Fibroblast of peridontal ligament (primary cell): Measurements from ENCODE around the gene DGUOK.

Source experiments
- DNase-seq: peaks from one replicate; pipeline ENCODE4 v3.0.0-alpha.2; 2010; ENCODE audit errors: extremely low read depth

Gene DGUOK

DNA sequence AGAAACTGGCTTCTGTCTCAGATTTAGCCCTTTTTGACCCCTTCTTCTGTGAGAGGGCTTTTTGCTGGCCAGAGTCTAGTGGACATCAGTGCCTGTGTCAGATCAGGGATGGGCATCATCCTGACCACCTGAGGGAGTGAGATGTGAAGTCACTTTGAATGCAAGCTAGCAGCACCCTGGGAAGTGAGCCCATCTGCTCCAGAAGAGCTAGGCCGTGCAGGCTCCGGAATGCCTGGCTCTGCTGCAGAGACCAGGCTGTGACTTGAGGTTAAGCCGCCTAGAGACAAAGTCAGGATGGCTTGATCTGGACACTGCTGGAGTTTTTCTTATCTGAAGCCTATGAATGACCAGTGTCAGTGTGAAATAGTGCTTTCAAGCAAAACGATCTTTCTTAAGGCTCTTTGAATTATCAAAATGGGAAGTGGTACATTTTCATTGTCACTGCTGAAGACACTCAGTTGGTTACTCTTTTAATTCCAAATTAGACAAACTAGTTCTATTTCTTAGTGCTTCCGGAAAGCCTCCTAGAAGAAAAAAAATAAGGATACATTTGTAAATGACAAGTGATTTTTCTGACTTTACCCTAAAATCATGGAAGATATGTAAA lies 20.8 kb downstream of the DGUOK start:
- DNase-seq: no peak

- DNase-seq: no peak
Measured at GRCh38 chr2:73949802-73950201, 23.1 kb downstream of the DGUOK start.

DNA sequence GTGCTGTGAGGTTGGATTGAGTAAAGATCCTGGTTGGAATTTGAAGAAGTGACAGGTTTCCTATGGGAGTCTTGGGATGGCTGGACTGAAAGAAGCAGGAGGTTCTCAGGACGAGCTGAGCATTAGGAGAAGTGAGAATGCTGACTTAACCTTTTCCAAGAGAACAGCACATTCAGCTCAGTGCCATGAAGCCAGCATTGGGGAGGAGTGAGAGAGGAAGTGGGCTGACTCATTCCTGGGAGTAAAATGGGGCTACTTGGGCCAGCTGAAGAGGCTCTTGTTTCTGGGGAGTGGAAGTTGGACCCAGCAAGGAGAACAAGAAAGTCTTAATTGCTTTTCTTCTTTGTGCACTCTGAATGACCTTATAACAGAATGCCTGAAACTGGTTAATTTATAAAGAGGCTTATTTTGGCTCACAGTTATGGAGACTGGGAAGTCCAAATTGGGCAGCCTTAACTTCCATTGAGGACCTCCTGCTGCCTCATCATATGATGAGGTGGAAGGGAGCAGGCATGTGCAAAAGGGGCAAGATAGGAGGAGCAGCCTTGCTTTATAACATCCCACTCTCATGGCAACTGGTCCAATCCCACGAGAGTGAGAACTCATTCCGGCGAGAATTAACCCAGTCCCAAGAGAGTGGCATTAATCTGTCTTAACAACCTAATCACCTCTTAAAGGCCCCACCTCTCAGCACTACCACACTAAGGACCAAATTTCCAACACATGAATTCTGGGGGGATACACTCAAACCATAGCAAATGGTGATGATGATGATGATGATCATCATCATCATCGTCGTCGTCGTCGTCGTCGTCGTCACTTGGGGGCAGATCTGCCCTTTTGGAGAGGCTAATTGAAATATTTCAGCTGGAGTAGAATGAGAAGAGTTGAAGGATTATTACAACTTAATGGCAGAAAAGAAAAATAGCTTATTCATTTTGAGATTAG lies 26.1 kb downstream of the DGUOK start:
- DNase-seq: peak; percentile 50

GRCh38 chr2:73956218-73956865 lies 29.7 kb downstream of the DGUOK start:
- DNase-seq: no peak

DNA sequence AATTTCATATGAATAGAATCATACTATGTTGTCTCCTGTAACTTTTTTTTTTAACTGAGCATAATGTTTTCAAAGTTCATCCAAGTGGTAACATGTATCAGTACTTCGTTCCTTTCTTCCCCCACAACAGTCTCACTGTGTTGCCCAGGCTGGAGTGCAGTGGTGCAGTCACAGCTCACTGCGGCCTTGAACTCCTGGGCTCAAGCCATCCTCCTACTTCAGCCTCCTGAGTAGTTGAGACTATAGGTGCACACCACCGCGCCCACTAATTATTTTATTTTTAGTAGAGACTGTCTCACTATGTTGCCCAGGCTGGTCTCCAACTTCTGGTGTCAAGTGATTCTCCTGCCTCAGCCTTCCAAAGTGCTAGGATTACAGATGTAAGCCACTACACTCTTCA lies 34.6 kb downstream of the DGUOK start:
- no peak for DNase-seq

DNA sequence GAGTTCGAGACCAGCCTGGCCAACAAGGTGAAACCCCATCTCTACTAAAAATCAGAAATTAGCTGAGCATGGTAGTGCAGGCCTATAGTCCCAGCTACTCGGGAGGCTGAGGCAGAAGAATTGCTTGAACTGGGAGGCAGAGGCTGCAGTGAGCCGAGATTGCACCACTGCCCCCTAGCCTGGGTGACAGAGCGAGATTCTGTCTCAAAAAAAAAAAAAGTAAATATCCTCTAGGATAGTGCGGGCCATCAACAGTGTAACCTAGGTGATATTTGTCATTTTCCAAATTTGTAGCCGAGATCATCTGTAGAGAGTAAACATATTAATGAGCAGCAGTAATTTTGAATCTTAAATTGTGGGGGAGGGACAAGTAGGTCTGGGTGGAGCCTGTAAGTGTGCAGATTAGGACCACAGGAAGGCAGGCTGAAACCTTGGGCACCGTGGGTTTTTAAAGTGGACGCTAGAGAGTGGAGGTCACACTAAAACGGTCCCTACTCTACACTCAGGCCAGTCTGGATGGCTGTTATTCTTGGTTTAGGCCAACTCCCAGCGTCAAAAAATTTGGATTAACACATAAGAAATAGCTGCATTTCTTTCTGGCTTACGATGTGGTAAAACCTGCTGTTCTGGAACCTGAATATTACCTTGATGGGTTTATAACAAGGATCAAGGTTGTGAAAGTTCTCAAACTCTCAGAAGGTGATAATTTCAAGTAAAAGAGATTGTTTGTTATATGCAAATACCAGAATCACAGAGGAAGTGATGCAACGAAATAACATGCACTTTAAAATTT lies 35.3 kb downstream of the DGUOK start:
- no peak for DNase-seq

DNA sequence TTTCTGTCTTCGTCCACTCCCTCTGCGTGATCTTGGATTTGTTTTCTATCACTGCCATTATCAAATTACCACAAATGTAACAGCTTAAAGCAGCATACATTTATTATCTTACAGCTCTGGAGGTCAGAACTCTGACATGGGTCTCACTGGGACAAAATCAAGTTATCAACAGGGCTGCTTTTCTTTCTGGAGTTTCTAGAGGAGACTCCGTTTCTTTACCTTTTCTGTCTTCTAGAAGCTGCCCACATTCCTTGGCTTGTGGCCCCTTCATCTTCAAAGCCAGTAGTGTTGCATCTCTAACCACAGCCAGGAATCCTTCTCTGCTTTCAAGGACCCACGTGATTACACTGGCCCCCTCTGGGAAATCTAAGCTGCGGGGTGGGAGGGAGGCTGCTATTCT lies 36.1 kb downstream of the DGUOK start:
- DNase-seq: no peak

DNA sequence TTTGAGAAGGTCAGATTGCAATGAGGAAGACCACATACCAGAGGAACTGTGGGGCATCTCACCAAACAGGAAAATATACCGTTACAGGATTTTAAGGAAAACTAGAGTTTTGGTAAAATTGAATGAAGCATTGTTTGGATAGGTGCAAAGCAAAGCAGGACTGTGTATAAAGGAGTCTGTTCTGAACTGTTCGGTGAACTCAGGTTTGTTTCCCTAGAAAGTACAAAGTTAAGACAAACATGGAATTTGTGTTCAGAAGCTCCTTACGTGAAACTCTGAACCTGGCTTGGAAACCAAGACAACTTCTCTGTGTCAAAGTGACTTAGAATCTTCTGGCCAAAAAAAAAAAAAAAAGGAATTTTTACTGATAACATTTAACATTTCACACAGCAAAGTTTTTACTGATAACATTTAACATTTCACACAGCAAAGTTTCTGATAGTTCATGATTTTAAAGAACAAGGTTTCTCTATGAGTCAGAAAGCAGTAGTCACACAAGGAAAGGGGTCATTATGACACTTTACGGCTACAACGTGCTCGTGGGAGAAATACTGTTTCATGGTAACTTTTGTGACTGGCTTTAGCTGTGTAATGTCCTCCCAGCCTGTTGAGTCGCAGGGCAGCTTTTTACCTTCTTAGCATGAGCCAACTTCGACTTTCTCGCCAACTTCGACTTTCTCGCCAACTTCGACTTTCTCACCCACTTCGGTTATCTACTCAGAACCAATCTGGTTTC lies 36.9 kb downstream of the DGUOK start:
- DNase-seq: no peak

- no peak for DNase-seq
Measured at GRCh38 chr2:73964223-73964622, 37.5 kb downstream of the DGUOK start.

DNA sequence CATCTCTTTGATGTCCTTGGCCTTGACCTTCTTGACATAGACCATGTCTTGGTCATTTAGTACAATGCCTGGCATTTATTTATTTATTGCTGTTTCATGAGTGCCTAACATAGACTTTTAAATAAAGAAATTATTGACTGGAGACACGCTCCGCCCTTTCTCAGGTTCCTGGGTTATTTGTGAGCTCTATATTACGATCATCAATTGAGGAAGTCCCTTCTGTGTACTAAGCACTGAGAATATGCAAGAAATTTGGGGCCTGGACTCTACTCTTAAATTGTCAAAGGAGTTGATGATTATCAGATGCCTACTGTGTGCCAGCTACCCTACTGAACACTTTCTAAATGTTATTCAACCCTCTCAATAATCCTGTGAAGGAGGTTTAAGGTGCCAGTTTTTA lies 38.4 kb downstream of the DGUOK start:
- no peak for DNase-seq

- no peak for DNase-seq
Measured at GRCh38 chr2:73968357-73968937, 41.8 kb downstream of the DGUOK start.

- DNase-seq: no peak
Measured at GRCh38 chr2:73969356-73969755, 42.7 kb downstream of the DGUOK start.

DNA sequence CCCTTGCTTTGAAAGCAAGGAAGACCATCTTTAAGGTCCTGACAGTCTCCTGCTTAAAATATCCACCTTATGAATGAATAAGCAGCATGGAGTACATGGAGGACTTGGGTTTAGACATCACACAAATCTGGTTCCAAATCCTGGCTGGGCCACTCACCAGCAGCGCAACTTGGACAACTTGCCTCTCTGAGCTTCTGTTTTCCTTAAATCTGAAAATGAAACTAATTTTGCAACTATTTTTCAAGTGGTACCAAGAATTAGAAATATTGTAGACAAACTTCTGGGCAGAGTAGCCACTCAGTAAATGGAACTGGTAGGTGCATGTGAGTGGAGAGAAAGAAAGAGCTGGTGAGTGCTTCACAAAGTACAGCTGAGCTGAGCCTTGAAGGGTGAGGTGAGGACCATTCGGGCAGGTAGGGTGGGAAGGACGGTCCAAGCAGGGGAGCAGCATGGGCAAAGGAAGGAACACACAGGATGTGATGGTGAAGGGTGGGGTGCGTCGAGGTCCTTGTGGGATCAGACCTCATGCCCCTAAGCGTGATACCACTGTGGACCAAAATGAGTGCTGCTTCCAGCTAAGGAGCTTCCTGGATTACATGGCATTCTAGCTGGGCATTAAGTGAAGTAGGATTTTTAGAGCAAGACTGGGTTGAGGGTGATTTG lies 43.6 kb downstream of the DGUOK start:
- DNase-seq: no peak

- peak; percentile 23 for DNase-seq
Measured at GRCh38 chr2:73970850-73971471, 44.3 kb downstream of the DGUOK start.

DNA sequence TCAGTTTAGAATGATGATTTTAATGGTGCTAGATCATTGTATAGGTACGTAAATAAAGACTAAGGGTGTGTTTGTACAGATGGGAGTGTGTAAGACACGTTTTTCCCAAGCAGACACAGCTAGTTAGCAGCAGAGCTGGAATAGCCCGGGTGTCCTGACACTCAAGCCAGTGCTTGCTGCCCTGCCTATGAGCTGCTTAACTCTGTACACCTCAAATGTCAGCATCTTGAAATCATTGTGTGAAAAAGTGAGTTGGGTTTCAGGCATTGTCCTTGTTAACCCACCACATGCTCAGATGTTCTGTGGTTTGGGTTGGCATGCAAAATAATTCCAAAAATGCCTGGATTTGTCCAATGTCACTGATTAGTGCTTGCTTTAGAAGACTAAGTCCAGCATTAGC lies 45.0 kb downstream of the DGUOK start:
- DNase-seq: peak; percentile 34

- DNase-seq: no peak
Measured at GRCh38 chr2:73972846-73973245, 46.2 kb downstream of the DGUOK start.

GRCh38 chr2:73975731-73976130 lies 49.1 kb downstream of the DGUOK start:
- DNase-seq: no peak

GRCh38 chr2:73976803-73977202 lies 50.1 kb downstream of the DGUOK start:
- no peak for DNase-seq

GRCh38 chr2:73977466-73977865 lies 50.8 kb downstream of the DGUOK start:
- no peak for DNase-seq

GRCh38 chr2:73979021-73979420 lies 52.3 kb downstream of the DGUOK start:
- DNase-seq: no peak
